GM12872 (cell line): ENCODE data around the gene MZF1.

Source experiments
- CTCF ChIP-seq: IDR thresholded peaks from 3 replicates; pipeline ENCODE4 v1.5.1; 2011; ENCODE audit warnings: low read depth, mild to moderate bottlenecking, low read length, moderate library complexity; ENCODE audit not compliant: insufficient read depth

The MZF1 gene

GRCh38 chr19:58554494-58555368 is 18.4 kb downstream of the MZF1 start, which contains the start of gene CHMP2A:
CHMP2A (minus strand) TSS chr19:58555105; CDS start chr19:58554212, 893 bp downstream.
- no peak for TF ChIP-seq CTCF

GRCh38 chr19:58553799-58554493 is 19.2 kb downstream of the MZF1 start:
- TF ChIP-seq CTCF, result no peak

- TF ChIP-seq CTCF, result no peak
Observed at GRCh38 chr19:58552655-58553054, 20.5 kb downstream of the MZF1 start.

GRCh38 chr19:58551577-58552471 is 21.3 kb downstream of the MZF1 start:
- TF ChIP-seq CTCF, result no peak

GRCh38 chr19:58551123-58551497 is 22.0 kb downstream of the MZF1 start:
- no peak for TF ChIP-seq CTCF

- no peak for TF ChIP-seq CTCF
Observed at GRCh38 chr19:58550362-58551122, 22.6 kb downstream of the MZF1 start.
